Pons (tissue), 1 donor: Measurements from ENCODE around the gene MRGPRE.

Source experiments
- DNase-seq: peaks from one replicate; pipeline ENCODE4 v3.0.0-alpha.2; 2016; ENCODE audit warnings: low spot score

The MRGPRE gene

GRCh38 chr11:3178349-3178748 lies 53.9 kb downstream of the MRGPRE start:
- DNase-seq = no peak

GRCh38 chr11:3177931-3178330 lies 54.3 kb downstream of the MRGPRE start:
- DNase-seq = no peak
